ENCODE measurements around the gene MARS2.

The MARS2 gene
- total RNA-seq: 13.1 to 56.5 (median 28.1) reads per million in 9 experiments

- DNase-seq: peak; percentile 86 to 90 (median 88)
- peaks cover 25% of the 10 kb centered on the region for H3K36me3 Mint-ChIP-seq (ENCODE audit: insufficient read depth)
- peaks cover 40 to 44% of the 10 kb centered on the region in 2 donors for H3K4me1 Mint-ChIP-seq (ENCODE audit: low read depth in 2 of 2)
Observed at GRCh38 chr2:197705121-197705911, at the start of gene MARS2. Gene MARS2 (plus strand): TSS chr2:197705369. CDS start chr2:197705406, 37 bp downstream.

GRCh38 chr2:197657562-197657961 is 47.6 kb upstream of the MARS2 start:
- Mint-ChIP-seq H3K36me3 (ENCODE audit: insufficient read depth) (no peaks in the 10 kb centered on the region), H3K4me3 (no peak overlapping the region), H3K27me3 (no peaks in the 10 kb centered on the region), H3K9me3 (no peaks in the 10 kb centered on the region), H3K4me1 (ENCODE audit: low read depth in 2 of 2) (peaks cover 0 to 1% of the 10 kb centered on the region in 2 donors), H3K27ac (no peak overlapping the region)
- no peak for ATAC-seq (replicated peaks)
- DNase-seq: no peak

More at GRCh38 chr2:197705121-197705911, at the start of gene MARS2:
- peak within 1 kb of the TSS; percentile 69 to 95 for H3K4me3 Mint-ChIP-seq
- H3K27me3 Mint-ChIP-seq: peaks cover 0 to 7% of the 10 kb centered on the region in 2 donors
- H3K27ac Mint-ChIP-seq: peak within 1 kb of the TSS; percentile 88 to 90
- no peaks in the 10 kb centered on the region for H3K9me3 Mint-ChIP-seq
- ATAC-seq (replicated peaks): peak; percentile 80

GRCh38 chr2:197661626-197662025 is 43.5 kb upstream of the MARS2 start:
- ATAC-seq (replicated peaks) (no peak), DNase-seq (no peak)
- no peak overlapping the region for H3K27ac Mint-ChIP-seq
- H3K4me3 Mint-ChIP-seq: no peak overlapping the region
- H3K4me1 Mint-ChIP-seq (ENCODE audit: low read depth in 2 of 2): no peaks in the 10 kb centered on the region
- peaks cover 0 to 5% of the 10 kb centered on the region in 2 donors for H3K27me3 Mint-ChIP-seq
- H3K9me3 Mint-ChIP-seq: peaks cover 0 to 5% of the 10 kb centered on the region in 2 donors
- no peaks in the 10 kb centered on the region for H3K36me3 Mint-ChIP-seq (ENCODE audit: insufficient read depth)

- H3K27ac Mint-ChIP-seq: no peak overlapping the region
- H3K4me1 Mint-ChIP-seq (ENCODE audit: low read depth in 2 of 2): no peaks in the 10 kb centered on the region
- H3K36me3 Mint-ChIP-seq (ENCODE audit: insufficient read depth): no peaks in the 10 kb centered on the region
- peaks cover 0 to 11% of the 10 kb centered on the region in 2 donors for H3K27me3 Mint-ChIP-seq
- H3K9me3 Mint-ChIP-seq: peaks cover 6 to 7% of the 10 kb centered on the region in 2 donors
- DNase-seq (no peak), ATAC-seq (replicated peaks) (no peak)
- H3K4me3 Mint-ChIP-seq: no peak overlapping the region
Observed at GRCh38 chr2:197666277-197666676, 38.9 kb upstream of the MARS2 start.

GRCh38 chr2:197668296-197668695 is 36.9 kb upstream of the MARS2 start:
- DNase-seq (no peak), ATAC-seq (replicated peaks) (no peak)
- Mint-ChIP-seq H3K36me3 (ENCODE audit: insufficient read depth) (no peaks in the 10 kb centered on the region), H3K27me3 (peaks cover 0 to 21% of the 10 kb centered on the region in 2 donors), H3K27ac (no peak overlapping the region), H3K4me3 (no peak overlapping the region), H3K4me1 (ENCODE audit: low read depth in 2 of 2) (no peaks in the 10 kb centered on the region), H3K9me3 (peaks cover 6 to 7% of the 10 kb centered on the region in 2 donors)

- H3K36me3 Mint-ChIP-seq (ENCODE audit: insufficient read depth): no peaks in the 10 kb centered on the region
- peaks cover 6 to 7% of the 10 kb centered on the region in 2 donors for H3K9me3 Mint-ChIP-seq
- no peak overlapping the region for H3K4me3 Mint-ChIP-seq
- no peak overlapping the region for H3K27ac Mint-ChIP-seq
- ATAC-seq (replicated peaks) (no peak), DNase-seq (no peak)
- H3K27me3 Mint-ChIP-seq: peaks cover 0 to 23% of the 10 kb centered on the region in 2 donors
- no peaks in the 10 kb centered on the region for H3K4me1 Mint-ChIP-seq (ENCODE audit: low read depth in 2 of 2)
Observed at GRCh38 chr2:197669077-197669476, 36.1 kb upstream of the MARS2 start.

- no peak for ATAC-seq (replicated peaks)
- Mint-ChIP-seq H3K4me3 (no peak overlapping the region), H3K27me3 (peaks cover 0 to 24% of the 10 kb centered on the region in 2 donors), H3K27ac (no peak overlapping the region), H3K9me3 (peaks cover 0 to 3% of the 10 kb centered on the region in 2 donors), H3K4me1 (ENCODE audit: low read depth in 2 of 2) (no peaks in the 10 kb centered on the region), H3K36me3 (ENCODE audit: insufficient read depth) (no peaks in the 10 kb centered on the region)
- no peak for DNase-seq
Observed at GRCh38 chr2:197672371-197672893, 32.7 kb upstream of the MARS2 start.

GRCh38 chr2:197673106-197673505 is 32.1 kb upstream of the MARS2 start:
- no peak for DNase-seq
- H3K36me3 Mint-ChIP-seq (ENCODE audit: insufficient read depth): no peaks in the 10 kb centered on the region
- ATAC-seq (replicated peaks): no peak
- no peaks in the 10 kb centered on the region for H3K9me3 Mint-ChIP-seq
- H3K27ac Mint-ChIP-seq: no peak overlapping the region
- H3K4me3 Mint-ChIP-seq: no peak overlapping the region
- no peaks in the 10 kb centered on the region for H3K4me1 Mint-ChIP-seq (ENCODE audit: low read depth in 2 of 2)
- peaks cover 0 to 30% of the 10 kb centered on the region in 2 donors for H3K27me3 Mint-ChIP-seq

GRCh38 chr2:197673606-197674005 is 31.6 kb upstream of the MARS2 start:
- ATAC-seq (replicated peaks): no peak
- H3K9me3 Mint-ChIP-seq: no peaks in the 10 kb centered on the region
- no peaks in the 10 kb centered on the region for H3K36me3 Mint-ChIP-seq (ENCODE audit: insufficient read depth)
- H3K4me1 Mint-ChIP-seq (ENCODE audit: low read depth in 2 of 2): no peaks in the 10 kb centered on the region
- H3K27ac Mint-ChIP-seq: no peak overlapping the region
- H3K4me3 Mint-ChIP-seq: no peak overlapping the region
- DNase-seq: no peak
- H3K27me3 Mint-ChIP-seq: peaks cover 0 to 32% of the 10 kb centered on the region in 2 donors

- DNase-seq (no peak), ATAC-seq (replicated peaks) (no peak)
- H3K4me3 Mint-ChIP-seq: no peak overlapping the region
- H3K9me3 Mint-ChIP-seq: no peaks in the 10 kb centered on the region
- no peaks in the 10 kb centered on the region for H3K36me3 Mint-ChIP-seq (ENCODE audit: insufficient read depth)
- peaks cover 0 to 32% of the 10 kb centered on the region in 2 donors for H3K27me3 Mint-ChIP-seq
- H3K4me1 Mint-ChIP-seq (ENCODE audit: low read depth in 2 of 2): no peaks in the 10 kb centered on the region
- H3K27ac Mint-ChIP-seq: no peak overlapping the region
Observed at GRCh38 chr2:197674060-197674459, 31.1 kb upstream of the MARS2 start.

GRCh38 chr2:197674591-197674990 is 30.6 kb upstream of the MARS2 start:
- no peaks in the 10 kb centered on the region for H3K9me3 Mint-ChIP-seq
- DNase-seq: no peak
- no peak overlapping the region for H3K4me3 Mint-ChIP-seq
- H3K4me1 Mint-ChIP-seq (ENCODE audit: low read depth in 2 of 2): no peaks in the 10 kb centered on the region
- no peaks in the 10 kb centered on the region for H3K36me3 Mint-ChIP-seq (ENCODE audit: insufficient read depth)
- ATAC-seq (replicated peaks): no peak
- no peak overlapping the region for H3K27ac Mint-ChIP-seq
- peaks cover 0 to 32% of the 10 kb centered on the region in 2 donors for H3K27me3 Mint-ChIP-seq

GRCh38 chr2:197675246-197675645 is 29.9 kb upstream of the MARS2 start, which contains the start of gene RFTN2:
Gene RFTN2 (minus strand): TSS chr2:197675587. CDS start chr2:197675458, 129 bp downstream.
- Mint-ChIP-seq H3K27ac (no peak within 1 kb of the TSS), H3K4me1 (ENCODE audit: low read depth in 2 of 2) (no peaks in the 10 kb centered on the region), H3K4me3 (no peak within 1 kb of the TSS), H3K36me3 (ENCODE audit: insufficient read depth) (no peaks in the 10 kb centered on the region), H3K9me3 (no peaks in the 10 kb centered on the region), H3K27me3 (peaks cover 0 to 26% of the 10 kb centered on the region in 2 donors)
- ATAC-seq (replicated peaks): no peak
- no peak for DNase-seq

GRCh38 chr2:197675711-197676188 is 29.4 kb upstream of the MARS2 start:
- Mint-ChIP-seq H3K36me3 (ENCODE audit: insufficient read depth) (no peaks in the 10 kb centered on the region), H3K27ac (no peak overlapping the region), H3K9me3 (no peaks in the 10 kb centered on the region), H3K27me3 (peaks cover 0 to 26% of the 10 kb centered on the region in 2 donors), H3K4me1 (ENCODE audit: low read depth in 2 of 2) (no peaks in the 10 kb centered on the region), H3K4me3 (no peak overlapping the region)
- DNase-seq: no peak
- ATAC-seq (replicated peaks): no peak

GRCh38 chr2:197677056-197677455 is 28.1 kb upstream of the MARS2 start:
- Mint-ChIP-seq H3K36me3 (ENCODE audit: insufficient read depth) (no peaks in the 10 kb centered on the region), H3K27me3 (peaks cover 0 to 26% of the 10 kb centered on the region in 2 donors), H3K27ac (no peak overlapping the region), H3K4me3 (no peak overlapping the region), H3K4me1 (ENCODE audit: low read depth in 2 of 2) (no peaks in the 10 kb centered on the region), H3K9me3 (no peaks in the 10 kb centered on the region)
- DNase-seq: no peak
- ATAC-seq (replicated peaks): no peak

All from effector memory CD8-positive, alpha-beta T cell (primary cell).